Stimulated activated naive CD8-positive, alpha-beta T cell treated with anti-CD3 and anti-CD28 coated beads, Interleukin-15, Interleukin-2, amounts not matched to agents 100 U/mL and 50 U/mL, for 24 hours (primary cell): ENCODE results near the gene PSRC1.
"Not testable (repeated sequence)": the region's sequence is repeated elsewhere in the genome, so short reads cannot be mapped to it uniquely, and the experiment has no call there.

Experiments used
- ATAC-seq: fragments of 150-1000 bp; cut with Tn5 transposase; one replicate; pipeline ENCODE4 v1.10.0; 2021
- DNase-seq: peaks from one replicate; pipeline ENCODE4 v3.0.0; 2021

Gene PSRC1

GRCh38 chr1:109295712-109296415, 12.9 kb upstream of the PSRC1 start:
- no peak for DNase-seq

DNA sequence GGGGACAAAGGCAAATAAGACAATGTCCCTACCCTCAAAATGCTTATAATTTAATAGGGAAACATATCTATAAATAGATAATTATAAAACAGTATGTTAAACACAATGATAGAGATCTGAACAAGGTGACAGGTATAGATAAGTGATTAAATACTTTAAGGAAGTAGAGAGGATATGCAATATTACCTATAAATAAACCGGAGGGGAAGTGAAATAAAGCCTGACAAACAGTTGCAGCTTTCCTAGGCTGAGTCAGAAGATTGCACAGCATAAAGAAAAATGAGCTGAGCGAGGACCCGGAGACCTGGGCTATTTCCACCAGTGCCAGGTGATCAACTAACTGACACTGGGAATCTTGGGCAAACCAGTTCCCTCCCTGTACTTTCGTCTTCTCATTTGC, 11.5 kb upstream of the PSRC1 start:
- ATAC-seq, result no peak
- DNase-seq, result no peak

More at GRCh38 chr1:109295712-109296415, 12.9 kb upstream of the PSRC1 start:
- no peak for ATAC-seq

DNA sequence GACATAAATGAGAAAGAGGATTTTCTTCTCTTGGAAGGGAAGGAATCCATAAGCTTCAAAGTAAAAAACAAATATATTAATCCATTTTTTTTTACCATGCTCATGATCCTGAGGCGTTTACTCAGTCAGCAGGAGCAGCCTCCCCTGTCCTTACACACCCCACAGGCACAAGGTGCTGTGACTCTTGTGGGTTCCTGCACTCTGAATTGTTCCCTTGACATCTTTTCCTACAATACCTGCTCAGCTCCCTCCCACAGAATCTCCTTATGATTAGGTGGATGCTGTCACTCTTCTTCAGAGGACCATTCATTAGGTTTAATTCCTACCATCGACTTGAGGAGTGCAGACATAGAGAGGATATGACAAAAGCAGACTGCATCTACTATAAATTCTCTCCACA, 10.1 kb upstream of the PSRC1 start:
- ATAC-seq (no peak), DNase-seq (no peak)

GRCh38 chr1:109292364-109292763, 9.4 kb upstream of the PSRC1 start:
- ATAC-seq (no peak), DNase-seq (no peak)

- DNase-seq (no peak), ATAC-seq (no peak)
Measured at GRCh38 chr1:109290998-109291397, 8.1 kb upstream of the PSRC1 start.

GRCh38 chr1:109290137-109290536, 7.2 kb upstream of the PSRC1 start:
- no peak for ATAC-seq
- DNase-seq, result no peak

GRCh38 chr1:109286762-109287161, 3.8 kb upstream of the PSRC1 start:
- ATAC-seq, DNase-seq: not testable (repeated sequence)

- no peak for ATAC-seq
- no peak for DNase-seq
Measured at GRCh38 chr1:109283748-109284600, 1.0 kb upstream of the PSRC1 start.

DNA sequence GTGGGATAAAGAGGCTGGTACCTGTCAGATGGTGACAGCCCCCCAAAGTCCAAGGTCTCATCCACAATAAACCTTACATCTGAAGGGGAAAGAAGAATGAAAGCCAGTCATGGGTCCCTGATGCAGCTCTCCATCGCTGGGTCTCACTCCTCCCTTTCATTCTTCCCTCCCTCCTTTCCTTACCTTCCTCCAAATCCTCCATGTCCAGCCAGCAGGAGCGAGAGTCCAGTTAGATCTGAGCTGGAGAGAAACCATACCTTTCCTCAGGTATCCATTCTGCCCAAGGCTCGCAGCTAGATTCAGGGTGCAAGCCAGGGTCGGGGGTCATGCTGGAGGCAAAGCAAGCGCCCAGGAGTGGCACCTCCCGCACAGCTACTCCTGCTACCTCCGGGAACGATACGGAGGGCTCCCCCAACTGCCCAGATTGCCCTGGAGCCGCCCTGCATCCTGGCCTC, 421 bp downstream of the PSRC1 start:
- DNase-seq, result no peak
- no peak for ATAC-seq

DNA sequence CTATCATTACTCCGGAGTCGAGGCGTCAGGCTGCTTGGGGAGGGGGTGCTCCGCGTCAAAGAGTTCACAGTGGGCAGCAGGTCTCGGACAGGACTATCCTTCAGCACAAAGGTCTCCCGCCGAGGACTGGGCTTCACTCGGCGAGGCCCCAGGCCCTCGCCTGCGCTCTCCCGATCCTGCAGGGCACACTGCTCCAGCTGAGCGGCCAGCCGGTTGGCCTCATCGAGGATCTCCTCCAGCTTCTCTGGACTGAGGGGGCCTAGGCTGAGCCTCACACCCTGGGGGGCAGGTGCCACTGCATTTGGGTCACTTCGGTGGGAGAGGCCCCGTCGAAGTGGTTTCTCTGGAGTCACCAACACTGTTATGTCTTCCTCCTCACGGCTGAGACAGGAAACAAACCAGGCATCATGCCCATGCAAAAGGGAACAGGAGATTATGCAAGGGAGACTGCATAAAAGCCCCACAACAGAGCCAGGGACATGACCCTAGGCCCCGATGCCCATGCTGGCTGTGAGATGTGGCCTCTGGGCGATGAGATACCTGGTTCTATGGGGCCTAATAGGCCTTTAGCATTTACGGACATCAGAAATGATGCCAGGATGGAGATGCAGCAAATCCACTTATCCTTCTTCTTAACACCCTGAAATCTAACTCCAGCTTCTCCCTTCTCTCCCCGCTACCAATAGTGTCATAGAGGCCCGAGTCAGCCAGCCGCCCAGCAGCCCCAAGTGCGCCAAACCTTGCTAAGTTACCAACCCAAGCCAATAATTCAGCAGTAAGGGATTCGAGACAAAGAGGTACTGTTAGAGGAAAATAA, 1.1 kb downstream of the PSRC1 start:
- no peak for ATAC-seq
- DNase-seq, result no peak

DNA sequence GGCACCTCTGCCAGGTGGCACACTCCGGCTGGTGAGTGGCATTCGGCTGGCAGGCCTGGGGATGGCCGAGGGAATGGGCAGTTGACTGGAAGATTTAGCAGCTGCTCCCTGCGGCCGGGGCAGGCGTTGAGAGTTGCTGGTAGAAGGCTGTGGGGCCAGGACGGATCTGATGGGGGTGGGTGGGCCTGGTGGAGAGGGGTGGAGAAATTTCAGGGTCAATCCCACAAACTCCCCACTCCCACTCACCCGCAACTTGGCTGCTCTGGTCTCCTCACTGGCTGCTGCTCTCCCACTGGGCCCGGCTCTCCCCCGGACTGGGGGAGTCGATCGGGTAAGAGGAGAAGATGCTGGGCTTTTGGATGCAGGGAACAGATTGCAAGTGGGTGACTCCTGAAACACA, 2.1 kb downstream of the PSRC1 start:
- DNase-seq, result no peak
- no peak for ATAC-seq

DNA sequence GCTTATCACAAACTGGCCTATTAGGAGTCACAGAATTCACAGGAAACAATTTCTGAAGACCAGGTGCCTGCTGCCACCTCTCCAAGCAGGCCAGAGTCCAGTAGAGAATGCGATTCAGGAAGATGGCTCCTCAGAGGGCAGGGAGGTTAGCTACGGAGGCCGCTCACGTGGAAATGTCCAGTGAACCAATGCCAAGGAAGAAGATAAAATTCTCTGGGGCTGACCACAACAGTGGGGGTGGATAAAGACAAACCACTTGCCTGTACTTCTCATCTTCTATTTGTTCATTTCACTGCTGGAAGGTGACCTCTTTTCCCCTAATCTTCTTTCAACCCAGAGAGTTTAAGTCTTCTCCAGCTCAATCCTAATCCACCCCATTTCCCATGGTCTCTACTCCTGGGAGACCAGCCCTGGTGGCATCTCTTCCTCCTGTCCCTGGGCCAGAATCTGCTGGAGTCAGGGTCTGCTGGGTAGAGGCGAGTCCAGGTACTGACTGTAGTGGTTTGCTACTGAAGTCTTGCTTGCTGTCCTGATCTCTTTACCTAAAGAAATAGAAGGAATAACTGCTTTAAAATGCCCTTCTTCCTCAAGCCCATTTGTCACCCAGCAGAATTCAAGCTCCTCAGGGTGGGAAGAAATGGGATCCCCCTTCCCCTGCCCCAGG, 3.2 kb downstream of the PSRC1 start:
- ATAC-seq, result no peak
- no peak for DNase-seq

- DNase-seq, result peak; percentile 81
- peak; percentile 70 for ATAC-seq
Measured at GRCh38 chr1:109277434-109278204, 5.3 kb downstream of the PSRC1 start.

- DNase-seq, result no peak
Measured at GRCh38 chr1:109275706-109276345, 7.1 kb downstream of the PSRC1 start.

DNA sequence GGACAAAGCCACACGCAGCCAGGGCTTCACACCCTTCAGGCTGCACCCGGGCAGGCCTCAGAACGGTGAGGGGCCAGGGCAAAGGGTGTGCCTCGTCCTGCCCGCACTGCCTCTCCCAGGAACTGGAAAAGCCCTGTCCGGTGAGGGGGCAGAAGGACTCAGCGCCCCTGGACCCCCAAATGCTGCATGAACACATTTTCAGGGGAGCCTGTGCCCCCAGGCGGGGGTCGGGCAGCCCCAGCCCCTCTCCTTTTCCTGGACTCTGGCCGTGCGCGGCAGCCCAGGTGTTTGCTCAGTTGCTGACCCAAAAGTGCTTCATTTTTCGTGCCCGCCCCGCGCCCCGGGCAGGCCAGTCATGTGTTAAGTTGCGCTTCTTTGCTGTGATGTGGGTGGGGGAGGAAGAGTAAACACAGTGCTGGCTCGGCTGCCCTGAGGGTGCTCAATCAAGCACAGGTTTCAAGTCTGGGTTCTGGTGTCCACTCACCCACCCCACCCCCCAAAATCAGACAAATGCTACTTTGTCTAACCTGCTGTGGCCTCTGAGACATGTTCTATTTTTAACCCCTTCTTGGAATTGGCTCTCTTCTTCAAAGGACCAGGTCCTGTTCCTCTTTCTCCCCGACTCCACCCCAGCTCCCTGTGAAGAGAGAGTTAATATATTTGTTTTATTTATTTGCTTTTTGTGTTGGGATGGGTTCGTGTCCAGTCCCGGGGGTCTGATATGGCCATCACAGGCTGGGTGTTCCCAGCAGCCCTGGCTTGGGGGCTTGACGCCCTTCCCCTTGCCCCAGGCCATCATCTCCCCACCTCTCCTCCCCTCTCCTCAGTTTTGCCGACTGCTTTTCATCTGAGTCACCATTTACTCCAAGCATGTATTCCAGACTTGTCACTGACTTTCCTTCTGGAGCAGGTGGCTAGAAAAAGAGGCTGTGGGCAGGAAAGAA, 8.1 kb downstream of the PSRC1 start:
- ATAC-seq (no peak), DNase-seq (no peak)

More at GRCh38 chr1:109275706-109276345, 7.1 kb downstream of the PSRC1 start:
- ATAC-seq, result no peak

DNA sequence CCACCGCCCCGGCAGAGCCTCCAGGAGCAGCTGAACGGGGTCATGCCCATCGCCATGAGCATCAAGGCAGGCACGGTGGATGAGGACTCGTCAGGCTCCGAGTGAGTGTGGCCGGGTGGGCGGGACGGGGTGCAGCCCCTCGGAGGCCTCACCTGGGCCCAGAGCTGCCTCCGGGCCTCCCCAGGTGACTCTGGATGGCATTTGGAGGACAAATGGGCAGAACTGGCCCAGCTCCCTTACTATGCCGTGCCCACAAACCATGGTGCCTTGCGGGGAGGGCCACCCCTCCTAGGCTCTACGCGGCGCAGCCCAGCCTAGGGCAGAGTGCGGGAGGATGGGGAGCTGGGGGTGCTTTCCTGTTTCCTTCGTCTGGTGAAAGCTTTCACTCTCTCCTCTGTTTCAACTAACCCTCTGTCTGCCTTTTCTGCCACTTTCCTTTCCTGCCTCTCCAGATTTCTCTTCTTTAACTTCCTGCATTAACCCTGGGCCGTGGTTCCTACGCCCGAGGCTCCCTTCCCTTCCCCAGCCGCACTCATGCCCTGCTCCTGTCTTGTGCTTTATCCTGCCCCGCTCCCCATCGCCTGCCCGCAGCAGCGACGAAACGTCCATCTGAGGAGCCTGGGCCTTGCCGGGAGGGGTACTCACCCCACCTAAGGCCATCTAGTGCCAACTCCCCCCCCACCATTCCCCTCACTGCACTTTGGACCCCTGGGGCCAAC, 9.2 kb downstream of the PSRC1 start:
- ATAC-seq (no peak), DNase-seq (no peak)

GRCh38 chr1:109272831-109273547, 10.0 kb downstream of the PSRC1 start:
- no peak for ATAC-seq

More at GRCh38 chr1:109272831-109273547, 10.0 kb downstream of the PSRC1 start:
- no peak for DNase-seq
